ENCODE results near the gene PPP2R2C. TPM values are rescaled to one million over a fixed set of nuclear protein-coding genes. Genes with fewer than 3 reads are reported as not detected.

The PPP2R2C gene
- total and polyA plus RNA-seq, 10 of the 15 experiments (the other 5 are each of a cell fraction or from before 2014, with no cell fraction given), result 0.13 to 0.15 TPM; not detected in 8

- DNase-seq (ENCODE audit: low read depth, low spot score) (no peak), FAIRE-seq (no peak), ATAC-seq (no peak; the same call in 2 of the 3 replicates)
- Histone ChIP-seq H2AFZ (ENCODE audit: control insufficient read depth, low read depth, low read length) (no peak overlapping the region), H3K4me3 (no peak overlapping the region), H3K4me1 (ENCODE audit: control insufficient read depth, insufficient read depth, low read length) (no peaks in the 10 kb centered on the region), H4K20me1 (ENCODE audit: control insufficient read depth, insufficient read depth) (no peaks in the 10 kb centered on the region), H3K4me2 (ENCODE audit: control insufficient read depth, insufficient read depth) (no peak overlapping the region), H3K9ac (ENCODE audit: control insufficient read depth, insufficient read depth, low read length) (no peak overlapping the region), H3K27ac (ENCODE audit: control insufficient read depth, insufficient read depth) (no peak overlapping the region), H3K79me2 (ENCODE audit: control insufficient read depth, insufficient read depth, low read length) (no peaks in the 10 kb centered on the region), H3K9me3 (replicated peaks; ENCODE audit: control insufficient read depth, insufficient read depth, low read length) (no peaks in the 10 kb centered on the region; the same call in 2 of the 3 replicates), H3K36me3 (ENCODE audit: control insufficient read depth in 2 of 2, insufficient read depth in 2 of 2, low read length in 1 of 2) (no peaks in the 10 kb centered on the region), H3K27me3 (replicated peaks in 1 of 2; ENCODE audit: control insufficient read depth in 2 of 2, insufficient read depth in 2 of 2, low read length in 1 of 2) (peaks cover 0 to 4% of the 10 kb centered on the region in 2 experiments; a peak in 2 of 4 replicates)
- intact Hi-C loops (cut with micrococcal nuclease; ENCODE audit: unreplicated experiment) (no loop called here), in situ Hi-C loops (cut with MboI) (no loop called here)
- ChIA-PET POLR2A (no interaction called here), CTCF (no interaction called here), SMC1A (ENCODE audit: uncharacterized antibody, unreplicated experiment) (no interaction called here), RAD21 (ENCODE audit: unreplicated experiment) (no interaction called here)
- no TSS peak for BruUV-seq (replicated peaks)
- TF ChIP-seq CTCF (IDR thresholded peaks at IDR 0.05 in 2 of 3, conservative IDR thresholded peaks at IDR 0.05 in 1 of 3; ENCODE audit: control insufficient read depth in 2 of 3, extremely low read depth in 1 of 3, insufficient read depth in 1 of 3, low read depth in 3 of 3, low read length in 3 of 3), result peak; percentile 9 to 28 (median 11); a peak in 1 of 6 replicates
- no peak for TF ChIP-seq GABPA (IDR thresholded peaks at IDR 0.05; ENCODE audit: low read depth)
- TF ChIP-seq, protein P1, sequence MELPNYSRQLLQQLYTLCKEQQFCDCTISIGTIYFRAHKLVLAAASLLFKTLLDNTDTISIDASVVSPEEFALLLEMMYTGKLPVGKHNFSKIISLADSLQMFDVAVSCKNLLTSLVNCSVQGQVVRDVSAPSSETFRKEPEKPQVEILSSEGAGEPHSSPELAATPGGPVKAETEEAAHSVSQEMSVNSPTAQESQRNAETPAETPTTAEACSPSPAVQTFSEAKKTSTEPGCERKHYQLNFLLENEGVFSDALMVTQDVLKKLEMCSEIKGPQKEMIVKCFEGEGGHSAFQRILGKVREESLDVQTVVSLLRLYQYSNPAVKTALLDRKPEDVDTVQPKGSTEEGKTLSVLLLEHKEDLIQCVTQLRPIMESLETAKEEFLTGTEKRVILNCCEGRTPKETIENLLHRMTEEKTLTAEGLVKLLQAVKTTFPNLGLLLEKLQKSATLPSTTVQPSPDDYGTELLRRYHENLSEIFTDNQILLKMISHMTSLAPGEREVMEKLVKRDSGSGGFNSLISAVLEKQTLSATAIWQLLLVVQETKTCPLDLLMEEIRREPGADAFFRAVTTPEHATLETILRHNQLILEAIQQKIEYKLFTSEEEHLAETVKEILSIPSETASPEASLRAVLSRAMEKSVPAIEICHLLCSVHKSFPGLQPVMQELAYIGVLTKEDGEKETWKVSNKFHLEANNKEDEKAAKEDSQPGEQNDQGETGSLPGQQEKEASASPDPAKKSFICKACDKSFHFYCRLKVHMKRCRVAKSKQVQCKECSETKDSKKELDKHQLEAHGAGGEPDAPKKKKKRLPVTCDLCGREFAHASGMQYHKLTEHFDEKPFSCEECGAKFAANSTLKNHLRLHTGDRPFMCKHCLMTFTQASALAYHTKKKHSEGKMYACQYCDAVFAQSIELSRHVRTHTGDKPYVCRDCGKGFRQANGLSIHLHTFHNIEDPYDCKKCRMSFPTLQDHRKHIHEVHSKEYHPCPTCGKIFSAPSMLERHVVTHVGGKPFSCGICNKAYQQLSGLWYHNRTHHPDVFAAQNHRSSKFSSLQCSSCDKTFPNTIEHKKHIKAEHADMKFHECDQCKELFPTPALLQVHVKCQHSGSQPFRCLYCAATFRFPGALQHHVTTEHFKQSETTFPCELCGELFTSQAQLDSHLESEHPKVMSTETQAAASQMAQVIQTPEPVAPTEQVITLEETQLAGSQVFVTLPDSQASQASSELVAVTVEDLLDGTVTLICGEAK (IDR thresholded peaks at IDR 0.05; ENCODE audit: borderline replicate concordance), result no peak
- no peak for TF ChIP-seq ZSCAN29 (IDR thresholded peaks at IDR 0.05)
- 20% methylated on average over 5 of the region's 5 CpGs for WGBS (ENCODE audit: insufficient coverage, insufficient replicate concordance, low lambda C conversion rate, missing lambda C conversion rate)
Measured at GRCh38 chr4:6474053-6474568, 1.7 kb upstream of the PPP2R2C start.

Data from GM12878 (cell line).